ENCODE measurements around the gene CREB1.
"Not testable (repeated sequence)": the region's sequence is repeated elsewhere in the genome, so short reads cannot be mapped to it uniquely, and the experiment has no call there.

The CREB1 gene

DNA sequence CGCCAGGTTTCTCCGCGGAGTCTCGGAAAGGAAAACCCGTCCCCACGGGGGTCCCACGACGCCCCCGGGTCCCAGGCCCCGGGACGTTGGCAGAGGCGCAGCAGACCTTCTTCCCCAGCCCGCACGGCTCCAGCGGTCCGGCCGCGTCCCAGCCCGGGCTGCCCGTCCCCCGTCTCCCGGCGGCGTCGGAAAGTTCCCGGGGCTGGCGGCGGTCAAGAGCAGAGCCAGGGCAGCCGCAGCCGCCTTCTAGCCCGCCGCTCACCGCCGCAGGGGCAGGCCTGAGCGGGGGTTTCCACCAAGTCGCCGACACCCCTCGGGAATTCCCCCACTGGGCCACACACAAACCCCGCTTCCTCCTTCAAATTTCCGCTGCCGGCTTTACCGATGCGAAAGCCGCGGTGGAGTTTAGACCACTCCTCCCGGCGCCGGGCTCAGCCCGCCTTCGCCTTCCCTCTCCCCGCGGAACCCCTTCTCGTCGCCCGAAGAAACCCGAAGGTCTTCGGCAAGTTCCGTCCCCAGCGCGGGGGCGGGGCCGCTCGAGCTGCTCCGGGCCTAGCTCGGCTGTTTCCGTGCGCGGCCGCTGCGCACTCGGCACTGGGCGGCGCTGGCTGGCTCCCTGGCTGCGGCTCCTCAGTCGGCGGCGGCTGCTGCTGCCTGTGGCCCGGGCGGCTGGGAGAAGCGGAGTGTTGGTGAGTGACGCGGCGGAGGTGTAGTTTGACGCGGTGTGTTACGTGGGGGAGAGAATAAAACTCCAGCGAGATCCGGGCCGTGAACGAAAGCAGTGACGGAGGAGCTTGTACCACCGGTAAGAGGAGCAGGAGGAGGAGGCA lies at the start of gene CREB1:
Gene CREB1 (plus strand): TSS at position 633 of the 830 bp plus-strand sequence. CDS start 25,674 bp downstream, outside the sequence.
- DNase-seq (ENCODE audit: low read depth in 3 of 3): peak; percentile 100

GRCh38 chr2:207480521-207481040 lies 49.2 kb upstream of the CREB1 start:
- no peak for DNase-seq (ENCODE audit: low read depth in 3 of 3)

DNA sequence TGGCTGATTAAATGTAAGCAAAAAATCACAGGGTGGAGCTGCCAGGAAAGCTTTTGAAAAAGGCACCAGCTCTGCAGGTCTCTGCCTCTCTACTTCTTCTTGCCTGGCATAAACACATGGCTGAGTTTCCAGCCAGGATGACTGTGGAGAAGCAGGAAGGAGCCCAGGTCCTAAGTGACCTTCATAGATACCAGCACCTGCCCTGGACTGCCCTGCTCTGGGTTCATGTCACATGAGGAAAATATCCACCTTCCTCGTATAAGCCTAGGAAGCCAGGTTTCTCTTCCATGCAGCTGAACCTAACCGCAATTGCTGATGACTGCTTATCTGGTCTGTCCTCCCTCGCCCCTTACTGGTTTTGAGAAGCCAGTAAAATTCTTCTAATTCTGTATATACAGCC lies 47.8 kb upstream of the CREB1 start:
- no peak for DNase-seq (ENCODE audit: low read depth in 3 of 3)

GRCh38 chr2:207482630-207483029 lies 47.1 kb upstream of the CREB1 start:
- no peak for DNase-seq (ENCODE audit: low read depth in 3 of 3)

DNA sequence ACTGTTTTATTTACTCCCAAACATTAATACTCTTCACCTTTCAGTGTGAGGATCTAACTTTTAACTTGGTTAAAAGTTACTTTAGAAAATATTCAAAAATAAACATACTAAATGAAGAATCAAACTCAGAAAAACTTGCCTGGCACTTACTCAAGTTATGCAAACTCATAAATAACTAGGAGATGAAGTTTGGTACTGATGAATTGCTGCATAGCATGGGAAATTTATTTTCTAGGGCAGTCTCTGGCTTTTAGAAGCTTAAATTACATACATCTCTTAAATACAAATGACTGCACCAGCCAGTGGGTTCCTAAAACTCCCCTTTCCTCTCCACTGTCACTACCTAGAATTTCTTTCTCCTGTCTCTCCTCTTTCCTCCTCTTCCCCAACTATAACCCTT lies 46.7 kb upstream of the CREB1 start:
- no peak for DNase-seq (ENCODE audit: low read depth in 3 of 3)

DNA sequence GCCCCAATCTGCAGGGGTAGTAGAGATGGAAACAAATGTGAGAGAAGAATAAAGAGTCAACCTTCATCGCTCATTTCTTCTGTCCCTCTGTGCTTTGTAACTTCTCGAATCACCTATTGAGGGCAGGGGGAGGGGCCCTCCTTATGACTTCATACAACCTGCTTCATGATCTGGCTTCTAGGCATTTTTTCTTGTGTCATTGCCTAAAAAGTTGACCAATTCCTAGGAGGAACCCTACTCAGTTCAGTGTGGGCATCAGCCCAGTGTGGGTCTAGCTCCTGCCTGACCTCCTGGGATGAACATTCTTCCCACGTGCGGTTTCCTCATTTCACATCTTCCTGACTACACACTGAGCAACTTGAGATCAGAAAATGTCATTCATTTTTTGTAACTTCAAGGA lies 46.3 kb upstream of the CREB1 start:
- DNase-seq (ENCODE audit: low read depth in 3 of 3): no peak

- DNase-seq (ENCODE audit: low read depth in 3 of 3): no peak
These were observed 45.0 kb upstream of the CREB1 start for GRCh38 chr2:207484444-207485391.

GRCh38 chr2:207487650-207488311 lies 42.0 kb upstream of the CREB1 start:
- DNase-seq (ENCODE audit: low read depth in 3 of 3): no peak

DNA sequence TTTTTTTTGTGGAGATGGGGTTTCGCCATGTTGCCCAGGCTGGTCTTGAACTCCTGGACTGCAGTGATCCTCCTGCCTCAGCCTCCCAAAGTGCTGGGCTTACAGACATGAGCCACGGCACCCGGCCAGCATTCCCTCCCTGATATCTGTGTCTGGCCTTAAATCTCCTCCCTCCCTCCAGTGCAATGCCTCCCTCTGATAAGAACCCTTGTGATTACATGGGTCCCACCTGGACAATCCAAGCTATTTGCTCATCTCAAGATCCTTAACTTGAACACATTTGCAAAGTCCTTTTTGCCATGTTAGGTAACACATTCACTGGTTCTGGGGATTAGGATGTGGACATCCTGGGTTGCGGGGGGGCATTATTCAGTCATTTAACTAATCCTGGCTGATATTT lies 40.5 kb upstream of the CREB1 start:
- no peak for DNase-seq (ENCODE audit: low read depth in 3 of 3)

DNA sequence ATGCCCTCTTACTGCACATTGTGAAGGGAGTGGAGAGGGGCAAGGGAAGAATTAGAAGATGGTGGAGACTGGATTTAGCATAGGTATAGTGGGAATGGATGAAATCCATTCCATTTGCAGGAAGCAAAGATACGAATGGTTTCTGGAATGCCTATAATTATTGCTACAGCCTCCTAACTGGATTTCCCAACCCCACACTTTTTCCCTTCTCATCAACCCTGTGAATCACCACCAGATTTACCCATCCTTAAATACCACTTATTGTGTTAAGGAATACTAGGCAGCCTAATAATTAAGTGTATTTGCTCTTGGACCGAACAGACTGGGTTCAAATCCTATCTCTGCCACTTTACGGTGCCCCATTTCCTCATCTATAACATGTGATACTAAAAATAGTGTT lies 39.3 kb upstream of the CREB1 start:
- DNase-seq (ENCODE audit: low read depth in 3 of 3): no peak

- no peak for DNase-seq (ENCODE audit: low read depth in 3 of 3)
These were observed 38.7 kb upstream of the CREB1 start for GRCh38 chr2:207491086-207491485.

GRCh38 chr2:207491956-207492355 lies 37.8 kb upstream of the CREB1 start:
- no peak for DNase-seq (ENCODE audit: low read depth in 3 of 3)

- DNase-seq (ENCODE audit: low read depth in 3 of 3): no peak
These were observed 37.3 kb upstream of the CREB1 start for GRCh38 chr2:207492461-207492860.

GRCh38 chr2:207494137-207494536 lies 35.6 kb upstream of the CREB1 start:
- no peak for DNase-seq (ENCODE audit: low read depth in 3 of 3)

- not testable (repeated sequence) for DNase-seq (ENCODE audit: low read depth in 3 of 3)
These were observed 32.8 kb upstream of the CREB1 start for GRCh38 chr2:207496936-207497335.

DNA sequence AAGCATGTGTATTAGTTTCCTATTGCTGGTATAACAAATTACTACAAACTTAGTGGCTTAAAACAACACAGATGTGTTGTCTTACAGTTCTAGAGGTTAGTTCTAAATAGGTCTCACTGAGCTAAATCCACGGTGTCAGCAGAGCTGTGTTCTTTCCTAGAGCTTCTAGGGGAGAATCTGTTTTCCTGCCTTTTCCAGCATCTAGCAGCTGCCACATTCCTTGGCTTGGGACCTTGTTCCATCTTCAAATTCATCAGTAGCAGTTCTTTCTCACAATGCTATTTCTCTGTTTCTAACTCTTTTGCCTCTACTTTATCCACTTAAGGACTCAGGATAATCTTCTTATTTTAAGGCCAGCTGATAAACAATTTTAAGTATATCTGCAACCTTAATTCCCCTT lies 32.2 kb upstream of the CREB1 start:
- no peak for DNase-seq (ENCODE audit: low read depth in 3 of 3)

- DNase-seq (ENCODE audit: low read depth in 3 of 3): no peak
These were observed 31.3 kb upstream of the CREB1 start for GRCh38 chr2:207498427-207498826.

DNA sequence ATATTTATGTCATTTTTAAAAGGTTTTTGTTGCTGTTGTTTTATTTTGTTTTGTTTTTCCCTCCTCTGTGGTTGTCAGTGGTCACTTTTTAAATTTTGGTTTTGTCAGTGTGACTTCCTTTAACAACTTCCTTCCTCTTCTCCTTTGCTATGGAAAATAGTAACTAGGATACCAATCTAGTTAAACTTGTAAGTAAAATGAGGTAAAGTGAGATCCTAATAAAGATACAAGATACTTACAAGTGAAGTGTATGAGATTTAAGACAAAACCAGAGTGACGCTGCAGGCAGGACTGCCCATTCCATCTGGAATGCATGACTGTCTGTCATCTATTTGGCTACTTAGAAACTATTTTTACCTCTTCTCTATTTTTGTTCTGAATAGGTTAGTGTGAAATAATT lies 30.6 kb upstream of the CREB1 start:
- DNase-seq (ENCODE audit: low read depth in 3 of 3): no peak

DNA sequence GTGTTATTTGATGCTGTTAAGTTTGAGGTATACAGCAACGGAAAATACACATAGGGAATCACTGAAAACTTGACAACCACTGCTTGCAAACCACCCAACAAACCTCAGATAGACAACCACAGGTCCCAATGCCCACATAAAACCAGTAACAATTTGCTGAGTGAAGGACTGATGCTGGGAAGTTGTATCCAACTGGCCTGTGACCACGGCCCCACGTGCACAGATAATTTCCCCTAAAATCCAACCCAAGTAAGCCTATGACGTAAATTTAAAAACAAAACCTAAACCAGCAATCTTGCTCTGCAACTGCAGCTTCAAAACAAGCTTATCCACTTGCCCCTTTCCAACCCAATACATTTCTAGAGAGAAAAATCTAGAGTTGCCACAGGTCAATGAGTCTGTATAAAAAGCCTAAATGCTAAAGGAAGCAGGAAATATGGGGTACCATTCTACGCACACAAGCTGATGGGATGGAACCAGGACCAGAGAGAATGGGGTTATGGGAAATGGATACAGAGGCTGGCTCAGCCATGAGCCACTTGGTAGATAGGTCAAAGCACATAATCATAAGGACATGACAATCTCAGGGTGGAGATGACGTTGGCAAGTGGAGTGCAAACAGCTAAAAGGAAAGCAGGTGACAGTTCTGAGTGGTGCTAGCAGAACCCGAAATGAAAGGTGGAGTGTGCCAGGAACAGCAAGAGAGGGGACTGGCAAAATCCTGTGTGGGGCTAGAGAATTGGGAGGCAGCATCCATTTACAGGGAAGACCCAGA lies 27.8 kb upstream of the CREB1 start:
- DNase-seq (ENCODE audit: low read depth in 3 of 3): no peak

DNA sequence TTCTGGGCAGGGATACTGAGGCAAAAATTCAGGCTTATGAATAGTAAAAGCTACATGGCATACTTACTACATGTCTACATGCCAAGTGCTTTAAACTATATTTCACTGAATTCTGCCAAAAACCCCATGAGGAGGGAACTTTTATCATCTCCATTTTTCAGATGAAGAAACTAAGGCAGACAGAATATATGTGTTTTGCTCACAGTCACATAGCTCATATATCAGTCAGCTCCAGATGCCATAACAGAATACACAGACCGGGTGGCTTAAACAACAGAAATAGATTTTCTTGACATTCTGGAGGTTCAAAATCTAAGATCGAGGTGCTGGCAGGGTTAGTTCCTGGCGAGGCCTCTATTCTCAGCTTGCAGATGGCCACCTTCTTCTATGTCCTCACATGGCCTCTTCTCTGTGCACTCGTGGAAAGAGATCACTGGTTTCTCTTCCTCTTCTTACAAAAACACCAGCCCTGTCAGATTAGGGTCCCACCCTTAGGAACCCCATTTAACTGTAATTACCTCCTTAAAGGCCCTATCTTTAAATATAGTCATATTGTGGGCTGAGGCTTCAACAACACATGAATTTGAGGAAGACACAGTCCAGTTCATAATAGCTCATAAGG lies 27.1 kb upstream of the CREB1 start:
- DNase-seq (ENCODE audit: low read depth in 3 of 3): no peak

- DNase-seq (ENCODE audit: low read depth in 3 of 3): no peak
These were observed 26.5 kb upstream of the CREB1 start for GRCh38 chr2:207503234-207503633.
